ENCODE measurements around the gene HAND2.

- no peak for TF ChIP-seq CTCF (IDR thresholded peaks at IDR 0.05; ENCODE audit: low read depth, low read length)
- TF ChIP-seq POLR2A (IDR thresholded peaks at IDR 0.05; ENCODE audit: extremely low read depth, insufficient read length) = no peak
- TF ChIP-seq MYC (IDR thresholded peaks at IDR 0.05; ENCODE audit: low read depth, low read length) = no peak
- TF ChIP-seq, protein P1, sequence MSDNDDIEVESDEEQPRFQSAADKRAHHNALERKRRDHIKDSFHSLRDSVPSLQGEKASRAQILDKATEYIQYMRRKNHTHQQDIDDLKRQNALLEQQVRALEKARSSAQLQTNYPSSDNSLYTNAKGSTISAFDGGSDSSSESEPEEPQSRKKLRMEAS (IDR thresholded peaks at IDR 0.05; ENCODE audit: low read depth, low read length) = no peak
Measured at GRCh38 chr4:173522160-173522950, 7.7 kb downstream of the HAND2 start.

All from NB4 (cell line).